Activated naive CD4-positive, alpha-beta T cell (primary cell): ENCODE measurements around the gene ARFIP1.
"Not testable (repeated sequence)": the region's sequence is repeated elsewhere in the genome, so short reads cannot be mapped to it uniquely, and the experiment has no call there.

Experiments used
- DNase-seq, 4 experiments: peaks; one replicate each; lab custom pipeline; 2025; lab: John Stamatoyannopoulos, UW

The ARFIP1 gene

GRCh38 chr4:152785639-152786615 is 6.2 kb downstream of the ARFIP1 start:
- no peak for DNase-seq

DNA sequence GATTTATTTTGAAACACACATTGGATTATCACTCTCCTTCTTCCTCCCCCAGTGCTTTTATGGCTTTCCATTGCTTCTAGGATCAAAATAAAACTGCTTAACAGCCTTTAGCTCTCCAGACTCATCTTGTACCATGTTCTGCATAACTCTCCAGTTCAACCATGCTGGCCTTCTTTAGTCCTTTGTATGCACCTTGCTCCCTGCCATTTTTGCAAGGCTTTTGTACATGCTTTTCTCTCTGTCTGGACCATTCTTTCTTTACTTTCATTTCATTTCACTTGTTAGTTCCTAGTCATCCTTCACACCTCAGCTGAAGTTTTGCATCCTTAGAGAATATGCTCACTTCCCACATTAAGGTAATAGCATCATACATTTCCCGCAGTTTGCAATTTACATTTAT is 6.9 kb downstream of the ARFIP1 start:
- no peak for DNase-seq

DNA sequence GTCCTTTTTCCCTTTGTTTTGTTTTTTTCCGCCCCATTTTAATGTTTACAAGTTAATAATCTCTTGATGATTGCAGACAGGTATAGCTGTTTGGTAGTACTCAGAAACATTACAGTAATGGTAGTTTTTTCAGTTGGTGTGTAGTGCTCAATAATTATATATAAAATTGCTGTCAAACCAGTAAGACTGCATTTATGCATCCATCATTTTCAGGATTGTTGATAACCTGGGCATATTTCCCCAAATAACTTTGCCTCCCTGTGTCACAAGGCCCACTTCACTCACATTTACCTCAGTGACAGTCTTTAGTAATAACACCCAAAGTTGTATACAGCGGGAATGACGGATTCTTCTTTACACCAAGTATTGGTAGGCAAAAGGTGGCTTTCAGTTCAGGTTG is 16.1 kb downstream of the ARFIP1 start:
- no peak for DNase-seq

- DNase-seq = no peak
Observed at GRCh38 chr4:152803541-152803940, 23.8 kb downstream of the ARFIP1 start.

- DNase-seq = no peak
Observed at GRCh38 chr4:152805071-152805650, 25.4 kb downstream of the ARFIP1 start.

GRCh38 chr4:152805818-152806217 is 26.1 kb downstream of the ARFIP1 start:
- DNase-seq = no peak

DNA sequence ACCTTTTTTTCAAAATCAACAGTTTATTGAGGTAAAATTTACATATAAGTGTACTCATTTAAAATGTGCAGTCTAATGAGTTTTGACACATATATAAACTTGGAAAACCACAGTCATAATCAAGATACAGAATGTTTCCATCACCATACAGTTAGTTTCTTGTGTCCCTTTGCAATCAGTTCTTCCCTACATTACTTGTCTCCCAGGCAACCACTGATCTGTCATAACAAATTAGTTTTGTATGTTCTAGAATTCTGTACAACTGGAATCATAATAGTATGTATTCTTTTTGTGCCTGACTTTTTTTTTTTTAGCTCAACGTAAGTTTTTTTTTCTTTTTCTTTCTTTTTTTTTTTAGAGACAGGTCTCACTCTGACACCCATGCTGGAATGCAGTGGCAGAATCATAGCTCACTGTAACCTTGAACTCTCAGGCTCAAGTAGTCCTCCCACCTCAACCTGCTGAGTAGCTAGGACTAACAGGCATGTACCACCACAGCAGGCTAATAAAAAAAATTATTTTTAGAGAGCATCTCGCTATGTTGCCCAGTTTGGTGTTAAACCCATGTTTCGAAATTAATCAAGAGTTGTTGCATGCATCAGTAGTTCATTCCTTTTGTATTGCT is 26.9 kb downstream of the ARFIP1 start:
- no peak for DNase-seq

- no peak for DNase-seq
Observed at GRCh38 chr4:152807294-152807829, 27.6 kb downstream of the ARFIP1 start.

DNA sequence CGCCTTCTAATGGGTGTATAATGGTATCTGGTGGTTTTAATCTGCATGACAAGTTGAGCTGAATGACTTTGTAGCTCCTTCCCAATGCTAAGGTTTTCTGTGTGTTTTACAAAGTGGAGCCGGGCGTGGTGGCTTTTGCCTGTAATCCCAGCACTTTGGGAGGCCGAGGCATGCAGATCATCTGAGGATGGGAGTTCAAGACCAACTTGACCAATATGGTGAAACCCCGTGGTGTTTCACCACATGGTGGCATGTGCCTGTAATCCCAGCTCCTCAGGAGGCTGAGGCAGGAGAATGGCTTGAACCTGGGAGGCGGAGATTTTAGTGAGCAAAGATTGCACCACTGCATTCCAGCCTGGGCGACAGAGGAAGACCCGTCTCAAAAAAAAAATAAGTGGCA is 28.9 kb downstream of the ARFIP1 start:
- DNase-seq = no peak

DNA sequence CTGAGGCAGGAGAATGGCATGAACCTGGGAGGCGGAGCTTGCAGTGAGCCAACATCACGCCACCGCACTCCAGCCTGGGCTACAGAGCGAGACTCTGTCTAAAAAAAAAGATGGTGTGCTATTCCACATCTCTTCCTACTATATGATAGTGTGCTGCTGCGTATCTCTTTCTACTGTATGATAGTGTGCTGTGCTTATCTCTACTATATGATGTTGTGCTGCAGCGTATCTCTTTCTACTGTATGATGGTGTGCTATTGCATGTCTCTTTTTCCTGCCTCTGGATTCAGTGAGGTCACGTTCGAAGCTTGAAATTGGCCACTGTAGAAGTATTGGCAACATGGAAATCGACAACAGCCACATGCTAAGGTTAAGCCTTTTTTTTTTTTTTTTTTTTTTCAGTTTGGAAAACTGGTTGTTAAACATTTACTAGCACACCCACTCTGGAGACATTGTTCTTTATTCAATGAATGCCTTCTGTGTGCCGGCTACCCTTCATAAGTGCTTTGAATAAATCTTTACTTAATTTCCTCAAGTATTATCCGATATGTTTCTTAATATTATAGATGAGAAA is 31.0 kb downstream of the ARFIP1 start:
- DNase-seq = no peak

- no peak for DNase-seq
Observed at GRCh38 chr4:152815078-152815477, 35.3 kb downstream of the ARFIP1 start.

- DNase-seq = no peak
Observed at GRCh38 chr4:152817331-152817730, 37.6 kb downstream of the ARFIP1 start.

GRCh38 chr4:152819026-152819645 is 39.4 kb downstream of the ARFIP1 start:
- no peak for DNase-seq

DNA sequence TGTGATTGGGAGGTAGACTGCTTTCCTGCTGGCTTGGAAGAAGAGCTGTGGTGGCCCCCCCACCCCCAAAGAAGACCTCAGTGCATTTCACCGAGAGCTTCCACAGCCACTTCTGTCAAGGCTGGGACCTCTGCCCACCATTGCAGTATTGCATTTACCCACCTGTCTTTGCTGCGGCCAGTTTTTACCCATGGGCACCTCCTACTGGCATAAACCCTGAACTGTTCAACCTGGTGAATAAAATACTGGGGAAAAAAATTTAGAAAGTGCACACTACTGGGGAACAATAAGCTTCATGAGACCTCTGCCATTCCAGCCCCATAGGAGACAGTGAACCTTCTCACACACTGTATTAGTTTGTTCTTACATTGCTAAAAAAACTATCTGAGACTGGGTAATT is 40.3 kb downstream of the ARFIP1 start:
- no peak for DNase-seq

DNA sequence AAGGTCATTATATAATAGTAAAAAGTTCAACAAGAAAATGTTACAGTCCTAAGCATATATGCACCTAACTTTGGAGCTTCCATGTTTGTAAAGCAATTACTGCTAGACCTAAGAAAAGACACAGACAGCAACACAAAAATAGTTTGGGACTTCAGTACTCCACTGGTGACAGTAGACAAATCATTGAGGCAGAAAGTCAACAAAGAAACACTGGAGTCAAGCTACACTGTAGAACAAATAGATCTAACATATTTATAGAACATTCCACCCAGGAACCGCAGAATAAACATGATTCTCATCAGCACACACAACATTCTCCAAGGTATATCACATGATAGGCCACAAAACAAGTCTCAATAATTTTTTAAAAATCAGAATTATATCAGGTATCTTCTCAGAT is 42.6 kb downstream of the ARFIP1 start:
- DNase-seq = no peak

GRCh38 chr4:152824561-152824960 is 44.8 kb downstream of the ARFIP1 start:
- DNase-seq = no peak

DNA sequence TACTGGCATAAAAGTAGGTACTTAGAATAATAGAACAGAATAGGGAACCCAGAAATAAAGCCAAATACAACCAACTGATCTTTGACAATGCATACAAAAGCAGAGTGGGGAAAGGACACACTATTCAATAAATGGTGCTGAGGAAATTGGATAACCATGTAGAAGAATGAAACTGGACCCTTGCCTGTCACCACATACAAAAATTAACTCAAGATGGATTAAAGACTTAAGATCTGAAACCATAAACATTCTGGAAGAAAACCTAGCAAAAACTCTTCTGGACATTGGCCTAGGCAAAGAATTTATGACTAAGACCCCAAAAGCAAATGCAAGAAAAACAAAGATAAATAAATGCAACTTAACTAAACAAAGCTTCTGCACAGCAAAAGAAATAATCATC is 45.6 kb downstream of the ARFIP1 start:
- no peak for DNase-seq

DNA sequence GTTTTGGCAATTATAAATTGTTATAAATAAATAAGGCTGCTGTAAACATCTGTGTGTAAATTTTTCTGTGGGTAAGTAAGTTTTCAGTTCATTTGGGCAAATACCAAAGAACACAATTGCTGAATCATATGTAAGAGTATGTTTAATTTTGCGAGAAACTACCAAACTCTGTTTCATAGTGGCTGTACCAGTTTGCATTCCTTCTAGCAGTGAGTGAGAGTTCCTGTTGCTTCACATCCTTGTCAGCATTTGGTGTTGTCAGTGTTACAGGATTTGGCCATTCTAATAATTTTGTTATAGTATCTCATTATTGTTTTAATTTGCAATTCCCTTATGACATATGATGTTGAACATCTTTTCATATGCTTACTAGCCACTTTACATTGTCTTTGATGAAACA is 48.4 kb downstream of the ARFIP1 start:
- DNase-seq = no peak

- no peak for DNase-seq
Observed at GRCh38 chr4:152831416-152831815, 51.7 kb downstream of the ARFIP1 start.

DNA sequence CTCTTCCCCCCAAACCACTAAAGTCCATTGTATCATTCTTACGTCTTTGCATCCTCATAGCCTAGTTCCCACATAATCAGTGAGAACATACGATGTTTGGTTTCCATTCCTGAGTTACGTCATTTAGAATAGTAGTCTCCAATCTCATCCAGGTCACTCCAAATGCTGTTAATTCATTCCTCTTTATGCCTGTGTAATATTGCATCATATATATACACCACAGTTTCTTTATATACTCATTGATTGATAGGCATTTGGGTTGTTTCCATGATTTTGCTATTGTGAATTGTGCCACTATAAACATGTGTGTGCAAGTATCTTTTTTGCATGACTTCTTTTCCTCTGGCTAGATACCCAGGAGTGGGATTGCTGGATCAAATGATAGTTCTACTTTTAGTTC is 57.2 kb downstream of the ARFIP1 start:
- no peak for DNase-seq

DNA sequence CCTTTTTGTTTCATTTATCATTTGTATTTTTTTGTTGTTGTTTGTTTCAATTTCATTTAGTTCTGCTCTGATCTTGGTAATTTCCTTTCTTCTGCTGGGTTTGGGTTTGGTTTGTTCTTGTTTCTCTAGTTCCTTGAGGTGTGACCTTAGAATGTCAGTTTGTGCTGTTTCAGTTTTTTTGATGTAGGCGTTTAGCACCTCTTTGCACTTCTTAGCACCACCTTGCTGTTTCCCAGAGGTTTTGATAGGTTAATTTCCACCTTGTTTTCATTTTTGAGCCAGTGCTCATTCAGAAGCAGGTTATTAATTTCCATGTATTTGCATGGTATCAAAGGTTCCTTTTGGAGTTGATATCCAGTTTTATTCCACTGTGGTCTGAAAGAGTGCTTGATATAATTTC is 60.0 kb downstream of the ARFIP1 start:
- not testable (repeated sequence) for DNase-seq
